GM04504 (cell line): Measurements from ENCODE around the gene LRCOL1.
"Not testable (repeated sequence)": the region's sequence is repeated elsewhere in the genome, so short reads cannot be mapped to it uniquely, and the experiment has no call there.

Experiments
- DNase-seq: peaks from one replicate; pipeline ENCODE4 v3.0.0-alpha.2; 2012; ENCODE audit warnings: low read depth

The LRCOL1 gene

GRCh38 chr12:132600048-132601032 is 10.0 kb downstream of the LRCOL1 start:
- peak; percentile 28 for DNase-seq

- not testable (repeated sequence) for DNase-seq
These were observed 10.9 kb downstream of the LRCOL1 start for GRCh38 chr12:132599502-132599901.

- peak; percentile 17 for DNase-seq
These were observed 12.8 kb downstream of the LRCOL1 start for GRCh38 chr12:132597333-132598316.

- DNase-seq, result no peak
These were observed 14.4 kb downstream of the LRCOL1 start for GRCh38 chr12:132596016-132596415.

- DNase-seq, result no peak
These were observed 15.2 kb downstream of the LRCOL1 start for GRCh38 chr12:132595183-132595582.

- DNase-seq, result peak; percentile 88
These were observed 16.4 kb downstream of the LRCOL1 start for GRCh38 chr12:132593938-132594358.

GRCh38 chr12:132593521-132593920 is 16.9 kb downstream of the LRCOL1 start:
- no peak for DNase-seq

- no peak for DNase-seq
These were observed 17.3 kb downstream of the LRCOL1 start for GRCh38 chr12:132593071-132593470.

- no peak for DNase-seq
These were observed 18.0 kb downstream of the LRCOL1 start for GRCh38 chr12:132592282-132592970.

GRCh38 chr12:132591107-132591935 is 19.1 kb downstream of the LRCOL1 start:
- DNase-seq, result no peak

GRCh38 chr12:132588821-132589669 is 21.3 kb downstream of the LRCOL1 start:
- DNase-seq, result no peak

- DNase-seq, result no peak
These were observed 22.1 kb downstream of the LRCOL1 start for GRCh38 chr12:132588319-132588718.

GRCh38 chr12:132587781-132588180 is 22.6 kb downstream of the LRCOL1 start:
- DNase-seq, result no peak

- no peak for DNase-seq
These were observed 23.5 kb downstream of the LRCOL1 start for GRCh38 chr12:132586929-132587328.

- DNase-seq, result no peak
These were observed 25.2 kb downstream of the LRCOL1 start for GRCh38 chr12:132585177-132585576.

GRCh38 chr12:132584429-132584828 is 26.0 kb downstream of the LRCOL1 start:
- no peak for DNase-seq

GRCh38 chr12:132583736-132584135 is 26.6 kb downstream of the LRCOL1 start:
- no peak for DNase-seq

GRCh38 chr12:132583411-132583710 is 27.0 kb downstream of the LRCOL1 start:
- DNase-seq, result no peak

- no peak for DNase-seq
These were observed 27.6 kb downstream of the LRCOL1 start for GRCh38 chr12:132582582-132583410.
